ENCODE results near the gene ARL15. TPM values are rescaled to one million over a fixed set of nuclear protein-coding genes. Genes with fewer than 3 reads are reported as not detected.
"Not testable (repeated sequence)": the region's sequence is repeated elsewhere in the genome, so short reads cannot be mapped to it uniquely, and the experiment has no call there.

Gene ARL15
- total and polyA plus RNA-seq, 5 donors = 14.2 to 30.3 (median 24.8) TPM

DNA sequence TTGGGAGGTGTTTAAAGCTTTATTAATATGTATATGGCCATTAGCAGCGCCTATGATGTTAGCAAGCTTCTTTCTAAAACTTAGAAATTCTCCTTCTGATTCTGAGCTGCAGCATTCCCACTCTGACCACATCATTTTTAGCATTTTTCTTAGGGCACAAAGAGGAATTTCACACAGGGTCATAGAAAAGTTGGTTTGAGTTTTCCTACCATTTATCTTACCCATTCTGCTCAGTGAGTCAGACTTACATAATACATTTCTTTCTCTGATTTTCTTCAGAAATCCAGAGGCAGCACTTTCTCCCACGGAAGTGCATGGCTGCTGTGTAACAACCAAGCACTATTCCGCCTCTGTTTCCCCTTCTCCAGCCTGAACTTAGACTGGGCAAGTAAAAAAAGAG is 246.6 kb downstream of the ARL15 start:
- H3K4me3 ChIP-seq (ENCODE audit: low read length) = no peak overlapping the region
- intact Hi-C loops (cut with DNase I) = no loop called here
- WGBS = 76% methylated on average over 3 of the region's 3 CpGs

DNA sequence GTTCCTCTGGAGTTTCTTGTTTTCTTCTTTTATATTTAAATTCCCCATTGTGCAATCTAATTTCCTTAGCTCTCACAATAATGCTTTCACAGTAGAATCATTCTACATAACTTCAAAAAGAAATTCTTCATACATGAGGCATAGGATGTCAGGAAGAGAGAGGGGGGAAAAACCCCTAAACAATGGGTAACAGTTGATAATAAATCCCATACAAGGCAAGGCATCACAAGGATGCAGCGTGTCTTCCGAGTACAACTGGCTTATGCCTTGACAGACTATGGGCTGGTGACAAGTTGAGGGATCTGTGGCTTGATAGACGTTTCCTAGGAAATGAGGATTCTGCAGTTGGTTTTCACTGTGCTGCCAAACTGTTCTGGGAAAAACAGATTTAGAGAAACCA is 247.4 kb downstream of the ARL15 start:
- no peak for ATAC-seq
- no peaks in the 10 kb centered on the region for H3K27me3 ChIP-seq (ENCODE audit: control insufficient read depth, insufficient read depth)
- no peak overlapping the region for H3K4me3 ChIP-seq (ENCODE audit: low read length)
- H3K27ac ChIP-seq (ENCODE audit: low read length) = no peak overlapping the region
- 50% methylated on average over 3 of the region's 3 CpGs for WGBS
- intact Hi-C loops (cut with DNase I) = no loop called here
- no peak for DNase-seq
- no peaks in the 10 kb centered on the region for H3K9me3 ChIP-seq (ENCODE audit: control insufficient read depth, low read length)
- H3K4me1 ChIP-seq (ENCODE audit: control insufficient read depth, insufficient read depth, low read length) = peaks cover 1% of the 10 kb centered on the region

More for the DNA sequence above, 246.6 kb downstream of the ARL15 start:
- Histone ChIP-seq H3K27me3 (ENCODE audit: control insufficient read depth, insufficient read depth) (no peaks in the 10 kb centered on the region), H3K9me3 (ENCODE audit: control insufficient read depth, low read length) (no peaks in the 10 kb centered on the region), H3K4me1 (ENCODE audit: control insufficient read depth, insufficient read depth, low read length) (peaks cover 3% of the 10 kb centered on the region), H3K27ac (ENCODE audit: low read length) (no peak overlapping the region)
- no peak for DNase-seq
- no peak for ATAC-seq

DNA sequence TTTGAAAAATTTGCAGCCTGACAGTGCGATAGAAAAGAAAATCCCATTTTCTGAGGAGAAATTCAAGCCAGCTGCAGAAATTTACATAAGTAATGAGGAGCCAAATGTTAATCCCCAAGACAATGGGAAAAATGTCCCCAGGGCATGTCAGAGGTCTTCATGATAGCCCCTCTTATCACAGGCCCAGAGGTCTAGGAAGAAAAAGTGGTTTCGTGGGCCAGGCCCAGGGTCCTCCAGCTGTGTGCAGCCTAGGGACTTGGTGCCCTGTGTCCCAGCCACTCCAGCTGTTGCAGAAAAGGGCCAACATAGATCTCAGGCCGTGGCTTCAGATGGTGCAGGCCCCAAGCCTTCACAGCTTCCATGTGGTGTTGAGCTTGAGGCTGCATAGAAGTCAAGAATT is 249.5 kb downstream of the ARL15 start:
- intact Hi-C loops (cut with DNase I); H3K27ac ChIP-seq (ENCODE audit: low read length); DNase-seq; H3K4me3 ChIP-seq (ENCODE audit: low read length); H3K9me3 ChIP-seq (ENCODE audit: control insufficient read depth, low read length); H3K4me1 ChIP-seq (ENCODE audit: control insufficient read depth, insufficient read depth, low read length); H3K27me3 ChIP-seq (ENCODE audit: control insufficient read depth, insufficient read depth); ATAC-seq: not testable (repeated sequence)
- WGBS = 83% methylated on average over 3 of the region's 3 CpGs

DNA sequence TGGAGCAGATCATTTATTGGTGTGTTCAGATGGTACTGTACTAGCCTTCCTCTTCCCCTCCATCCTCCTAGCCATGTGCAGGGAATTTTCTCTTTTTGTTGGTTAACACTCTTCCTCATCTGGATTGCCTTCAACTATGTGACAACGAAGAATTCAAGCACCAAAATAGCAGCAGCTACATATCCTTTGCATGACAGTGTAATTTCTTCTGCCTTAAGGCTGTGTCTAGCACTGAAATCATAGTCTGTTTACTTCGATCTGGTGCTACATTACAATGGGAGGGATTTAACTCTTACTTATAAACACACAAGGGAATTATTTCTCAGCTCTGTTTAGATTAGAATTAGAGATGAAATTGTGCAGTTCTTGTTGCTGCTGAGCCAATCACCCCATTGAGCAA is 260.4 kb downstream of the ARL15 start:
- no peak for ATAC-seq
- Histone ChIP-seq H3K27me3 (ENCODE audit: control insufficient read depth, insufficient read depth) (no peaks in the 10 kb centered on the region), H3K27ac (ENCODE audit: low read length) (no peak overlapping the region), H3K4me1 (ENCODE audit: control insufficient read depth, insufficient read depth, low read length) (no peaks in the 10 kb centered on the region), H3K4me3 (ENCODE audit: low read length) (no peak overlapping the region), H3K9me3 (ENCODE audit: control insufficient read depth, low read length) (no peaks in the 10 kb centered on the region)
- DNase-seq = no peak
- intact Hi-C loops (cut with DNase I) = no loop called here
- 27% methylated on average over 2 of the region's 2 CpGs for WGBS

DNA sequence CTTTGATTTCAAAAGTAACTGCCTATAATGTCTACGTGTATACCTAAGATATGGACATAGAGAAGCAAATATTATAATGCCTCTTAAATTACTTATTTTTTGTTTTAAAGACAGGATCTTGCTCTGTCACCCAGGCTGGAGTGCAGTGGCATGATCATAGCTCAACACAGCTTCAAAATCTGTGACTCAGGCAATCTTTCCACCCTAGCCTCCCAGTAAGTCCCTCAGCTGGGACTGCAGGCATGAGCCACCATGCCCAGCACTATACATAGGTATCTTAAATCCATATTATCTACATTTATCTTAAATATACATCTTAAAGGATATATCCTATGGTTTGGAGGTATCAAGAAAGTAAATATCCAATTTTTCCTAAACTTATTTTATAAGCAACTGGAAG is 261.2 kb downstream of the ARL15 start:
- intact Hi-C loops (cut with DNase I) = no loop called here
- WGBS = 100% methylated on average over 1 of the region's 1 CpG

DNA sequence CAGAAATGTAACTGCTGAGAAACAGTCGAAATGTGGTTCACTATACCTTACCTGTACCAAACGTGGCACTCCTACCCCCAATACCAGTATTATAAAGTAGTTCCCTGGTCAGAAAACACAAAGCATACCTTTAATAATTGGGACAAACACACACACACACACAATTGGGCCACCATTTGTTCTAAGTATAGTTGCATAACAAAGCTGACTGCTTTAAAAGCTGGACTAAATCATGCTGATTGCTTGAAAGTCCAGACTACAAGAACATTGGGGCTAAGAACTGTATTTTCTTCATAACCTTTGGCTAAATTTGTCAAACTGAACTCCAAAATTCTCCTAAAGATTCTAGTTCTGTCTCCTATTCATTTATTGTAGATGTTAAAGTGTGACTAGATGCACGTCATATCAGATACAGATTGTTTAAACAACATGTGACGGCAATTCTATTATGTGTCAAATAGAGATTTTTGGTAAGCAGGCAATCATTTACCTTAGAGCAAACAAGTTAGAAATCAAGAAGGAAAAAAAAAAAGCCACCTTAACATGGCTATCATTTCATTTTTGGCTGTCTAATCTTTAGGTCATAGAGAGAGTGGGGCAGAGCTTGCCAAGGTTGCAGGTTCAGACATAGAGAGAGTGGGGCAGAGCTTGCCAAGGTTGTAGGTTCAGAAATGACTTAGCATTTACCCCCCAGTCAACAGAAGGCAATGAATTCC is 265.1 kb downstream of the ARL15 start:
- 96% methylated on average over 4 of the region's 4 CpGs for WGBS
- Histone ChIP-seq H3K27me3 (ENCODE audit: control insufficient read depth, insufficient read depth) (no peaks in the 10 kb centered on the region), H3K4me1 (ENCODE audit: control insufficient read depth, insufficient read depth, low read length) (no peaks in the 10 kb centered on the region), H3K27ac (ENCODE audit: low read length) (no peak overlapping the region), H3K4me3 (ENCODE audit: low read length) (no peak overlapping the region), H3K9me3 (ENCODE audit: control insufficient read depth, low read length) (no peaks in the 10 kb centered on the region)
- intact Hi-C loops (cut with DNase I) = no loop called here
- DNase-seq = no peak
- no peak for ATAC-seq

More for the DNA sequence above, 261.2 kb downstream of the ARL15 start:
- Histone ChIP-seq H3K4me1 (ENCODE audit: control insufficient read depth, insufficient read depth, low read length) (no peaks in the 10 kb centered on the region), H3K9me3 (ENCODE audit: control insufficient read depth, low read length) (no peaks in the 10 kb centered on the region), H3K4me3 (ENCODE audit: low read length) (no peak overlapping the region), H3K27me3 (ENCODE audit: control insufficient read depth, insufficient read depth) (no peaks in the 10 kb centered on the region), H3K27ac (ENCODE audit: low read length) (no peak overlapping the region)
- DNase-seq = no peak
- no peak for ATAC-seq

DNA sequence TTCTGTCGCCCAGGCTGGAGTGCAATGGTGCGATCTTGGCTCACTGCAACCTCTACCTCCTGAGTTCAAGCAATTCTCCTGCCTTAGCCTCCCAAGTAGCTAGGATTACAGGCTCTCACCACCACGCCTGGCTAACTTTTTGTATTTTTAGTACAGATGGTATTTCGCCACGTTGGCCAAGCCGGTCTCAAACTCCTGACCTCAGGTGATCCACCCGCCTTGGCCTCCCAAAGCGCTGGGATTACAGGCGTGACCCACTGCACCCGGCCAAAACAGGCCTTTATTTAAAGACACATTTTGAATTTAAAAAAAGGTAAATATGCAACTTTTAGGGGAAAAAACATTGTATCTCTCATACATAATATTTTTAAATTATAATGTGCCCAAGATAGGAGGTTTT is 266.1 kb downstream of the ARL15 start:
- H3K27me3 ChIP-seq (ENCODE audit: control insufficient read depth, insufficient read depth); H3K27ac ChIP-seq (ENCODE audit: low read length); DNase-seq; H3K4me1 ChIP-seq (ENCODE audit: control insufficient read depth, insufficient read depth, low read length); intact Hi-C loops (cut with DNase I); ATAC-seq; H3K9me3 ChIP-seq (ENCODE audit: control insufficient read depth, low read length); H3K4me3 ChIP-seq (ENCODE audit: low read length): not testable (repeated sequence)
- WGBS = 97% methylated on average over 10 of the region's 10 CpGs

DNA sequence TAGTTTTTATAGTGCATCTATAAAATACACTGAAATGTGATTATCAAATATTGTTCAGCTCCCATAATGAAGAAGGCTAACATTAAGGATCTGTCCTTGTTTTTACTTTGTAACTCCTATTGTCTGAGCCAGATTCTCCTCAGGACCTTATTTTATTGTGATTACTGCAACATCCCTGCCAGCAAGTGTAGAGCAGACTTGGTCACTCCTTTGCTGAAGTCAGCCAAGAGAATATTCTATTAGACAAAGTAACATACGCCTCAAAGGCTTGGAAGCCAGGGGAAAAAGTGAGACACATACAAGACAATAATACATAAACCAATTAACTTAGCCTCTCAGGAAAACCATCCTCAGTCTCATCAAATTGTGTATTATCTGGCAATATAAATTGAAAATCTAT is 269.6 kb downstream of the ARL15 start:
- ATAC-seq = peak in 1 of 2 donors; percentile 31
- H3K9me3 ChIP-seq (ENCODE audit: control insufficient read depth, low read length) = no peaks in the 10 kb centered on the region
- H3K27me3 ChIP-seq (ENCODE audit: control insufficient read depth, insufficient read depth) = no peaks in the 10 kb centered on the region
- WGBS = 41% methylated on average over 1 of the region's 1 CpG
- H3K4me1 ChIP-seq (ENCODE audit: control insufficient read depth, insufficient read depth, low read length) = no peaks in the 10 kb centered on the region
- intact Hi-C loops (cut with DNase I) = no loop called here
- H3K27ac ChIP-seq (ENCODE audit: low read length) = no peak overlapping the region
- H3K4me3 ChIP-seq (ENCODE audit: low read length) = no peak overlapping the region
- peak in 1 of 3 donors; percentile 24 for DNase-seq

DNA sequence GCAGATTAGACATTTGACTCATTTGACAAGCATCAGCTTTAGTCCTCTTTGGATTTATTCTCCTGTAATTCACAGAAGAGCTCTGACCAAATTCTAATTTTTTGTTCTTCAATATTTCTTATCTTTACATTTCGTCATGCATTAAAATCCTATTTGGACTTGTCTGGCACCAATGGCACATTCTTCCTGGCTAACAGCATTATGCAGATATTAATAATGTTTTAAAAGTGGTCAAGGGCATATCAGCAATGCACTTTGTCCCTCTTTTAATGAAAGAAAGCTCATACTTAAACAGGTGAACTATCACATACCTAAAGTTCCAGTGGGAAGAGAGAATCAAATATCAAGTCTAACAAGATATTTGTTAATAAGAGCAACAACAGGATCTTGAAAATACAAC is 270.4 kb downstream of the ARL15 start:
- intact Hi-C loops (cut with DNase I) = no loop called here
- H3K27ac ChIP-seq (ENCODE audit: low read length) = no peak overlapping the region
- no peaks in the 10 kb centered on the region for H3K4me1 ChIP-seq (ENCODE audit: control insufficient read depth, insufficient read depth, low read length)
- DNase-seq (no peak), ATAC-seq (no peak)
- H3K9me3 ChIP-seq (ENCODE audit: control insufficient read depth, low read length) = no peaks in the 10 kb centered on the region
- whole genome bisulfite sequencing = 79% methylated on average over 1 of the region's 1 CpG
- H3K4me3 ChIP-seq (ENCODE audit: low read length) = no peak overlapping the region
- no peaks in the 10 kb centered on the region for H3K27me3 ChIP-seq (ENCODE audit: control insufficient read depth, insufficient read depth)

DNA sequence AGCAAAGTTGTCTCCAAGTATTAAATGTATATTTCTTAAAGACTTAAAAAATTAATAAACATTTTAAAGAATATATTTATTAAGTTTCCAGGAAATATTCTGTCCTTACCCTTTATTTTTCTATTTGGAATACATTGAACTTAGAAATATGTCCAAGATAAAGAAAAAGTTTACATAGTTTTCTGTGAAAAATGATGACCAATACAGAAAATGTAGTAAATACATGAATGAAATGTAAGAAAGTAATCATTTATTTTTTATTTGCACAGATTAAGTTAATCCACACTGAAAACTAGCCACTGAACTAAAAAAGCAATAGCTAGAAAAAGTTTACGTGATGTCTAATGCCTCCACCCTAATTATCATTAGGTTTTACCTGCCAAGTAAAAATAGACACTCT is 273.2 kb downstream of the ARL15 start:
- Histone ChIP-seq H3K4me1 (ENCODE audit: control insufficient read depth, insufficient read depth, low read length) (no peaks in the 10 kb centered on the region), H3K27me3 (ENCODE audit: control insufficient read depth, insufficient read depth) (no peaks in the 10 kb centered on the region), H3K4me3 (ENCODE audit: low read length) (no peak overlapping the region), H3K27ac (ENCODE audit: low read length) (no peak overlapping the region), H3K9me3 (ENCODE audit: control insufficient read depth, low read length) (no peaks in the 10 kb centered on the region)
- 95% methylated on average over 1 of the region's 1 CpG for WGBS
- no peak for ATAC-seq
- no peak for DNase-seq
- intact Hi-C loops (cut with DNase I) = no loop called here

DNA sequence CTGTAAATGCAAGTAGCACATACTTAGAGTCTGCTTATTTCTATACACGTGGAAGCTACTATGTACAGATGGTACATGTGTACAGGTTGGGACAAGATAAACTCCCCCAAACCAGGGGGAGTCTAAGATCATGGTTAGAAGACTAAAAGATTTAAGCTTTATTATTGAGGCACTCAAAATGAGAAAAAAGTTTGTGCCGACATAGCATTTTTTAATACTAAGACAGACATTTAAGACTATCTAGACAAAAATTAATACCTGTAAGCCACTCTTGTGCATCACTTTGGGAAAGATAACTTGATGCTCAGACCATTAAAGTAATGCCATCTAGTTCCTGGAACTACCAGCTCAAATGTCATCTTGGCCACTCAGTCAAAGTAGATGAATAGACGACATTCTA is 279.4 kb downstream of the ARL15 start:
- DNase-seq (no peak), ATAC-seq (no peak)
- Histone ChIP-seq H3K4me3 (ENCODE audit: low read length) (no peak overlapping the region), H3K9me3 (ENCODE audit: control insufficient read depth, low read length) (no peaks in the 10 kb centered on the region), H3K27ac (ENCODE audit: low read length) (no peak overlapping the region), H3K4me1 (ENCODE audit: control insufficient read depth, insufficient read depth, low read length) (no peaks in the 10 kb centered on the region), H3K27me3 (ENCODE audit: control insufficient read depth, insufficient read depth) (no peaks in the 10 kb centered on the region)
- WGBS = 90% methylated on average over 3 of the region's 3 CpGs
- intact Hi-C loops (cut with DNase I) = no loop called here

DNA sequence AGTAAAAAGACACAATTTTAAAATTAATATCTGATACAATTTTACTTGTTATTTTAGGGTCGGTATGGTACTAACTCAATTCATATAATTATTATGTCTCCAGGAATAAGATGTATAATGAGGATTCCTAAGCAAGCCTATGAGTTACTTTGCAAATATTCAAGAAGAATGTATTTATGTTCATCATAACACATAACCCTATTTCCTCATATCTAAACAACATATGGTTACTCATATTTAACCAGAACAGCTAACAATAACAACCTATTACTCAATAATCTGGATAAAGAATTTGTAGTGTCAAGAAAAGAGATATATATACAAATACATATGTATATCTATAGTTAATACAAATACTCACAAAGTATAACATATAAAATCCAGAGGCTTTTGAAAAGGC is 285.9 kb downstream of the ARL15 start:
- Histone ChIP-seq H3K27me3 (ENCODE audit: control insufficient read depth, insufficient read depth) (no peaks in the 10 kb centered on the region), H3K27ac (ENCODE audit: low read length) (no peak overlapping the region), H3K4me3 (ENCODE audit: low read length) (no peak overlapping the region), H3K9me3 (ENCODE audit: control insufficient read depth, low read length) (no peaks in the 10 kb centered on the region), H3K4me1 (ENCODE audit: control insufficient read depth, insufficient read depth, low read length) (no peaks in the 10 kb centered on the region)
- 100% methylated on average over 1 of the region's 1 CpG for WGBS
- no peak for ATAC-seq
- intact Hi-C loops (cut with DNase I) = no loop called here
- no peak for DNase-seq
